CD4-positive, CD25-positive, alpha-beta regulatory T cell (primary cell): ENCODE data around the gene IFITM2. TPM values are rescaled to one million over a fixed set of nuclear protein-coding genes. Genes with fewer than 3 reads are reported as not detected.
"Not testable (repeated sequence)": the region's sequence is repeated elsewhere in the genome, so short reads cannot be mapped to it uniquely, and the experiment has no call there.

Experiments used
- ATAC-seq, 2 donors: fragments of 150-1000 bp; cut with Tn5 transposase; one replicate each; pipeline ENCODE4 v1.10.0; 2021; ENCODE audit warnings: low read depth in 2 of 2, moderate number of reproducible peaks in 2 of 2, moderate library complexity in 1 of 2
- DNase-seq, 3 donors: peaks; one replicate each; pipeline versions ENCODE4 v3.0.0 to v3.0.0-alpha.2; 2012 to 2022; ENCODE audit warnings: mixed read lengths in 1 of 3
- H3K27ac ChIP-seq: one replicate; pipeline ENCODE4 v1.7.0; 2013; ENCODE audit warnings: mild to moderate bottlenecking, low read length; ENCODE audit not compliant: insufficient read depth, poor library complexity, severe bottlenecking
- H3K27me3 ChIP-seq: one replicate; pipeline ENCODE4 v1.7.0; 2013; ENCODE audit warnings: low read length; ENCODE audit not compliant: control insufficient read depth, insufficient read depth
- H3K36me3 ChIP-seq: one replicate; pipeline ENCODE4 v1.7.0; 2013; ENCODE audit warnings: mild to moderate bottlenecking, low read length, moderate library complexity; ENCODE audit not compliant: control insufficient read depth, insufficient read depth
- H3K4me1 ChIP-seq: 2 replicates; pipeline ENCODE4 v1.7.0; 2013; ENCODE audit warnings: mild to moderate bottlenecking, low read length; ENCODE audit not compliant: insufficient read depth, control insufficient read depth, poor library complexity, severe bottlenecking
- H3K4me3 ChIP-seq: one replicate; pipeline ENCODE4 v1.7.0; 2013; ENCODE audit warnings: low read depth, mild to moderate bottlenecking, low read length, moderate library complexity
- H3K9me3 ChIP-seq, 2 experiments: 1 replicate in 1 of 2; 2 replicates in 1 of 2; pipeline ENCODE4 v1.7.0; 2013; ENCODE audit warnings: low read length in 2 of 2, mild to moderate bottlenecking in 1 of 2, moderate library complexity in 1 of 2; ENCODE audit not compliant: control insufficient read depth in 2 of 2
- H3K27ac Mint-ChIP-seq, 3 donors: one replicate each; pipeline ENCODE4 v1.8.0; 2020 to 2022; ENCODE audit warnings: mild to moderate bottlenecking in 3 of 3, mixed read lengths in 3 of 3, moderate library complexity in 2 of 3
- H3K27me3 Mint-ChIP-seq: one replicate; pipeline ENCODE4 v1.8.0; 2022; ENCODE audit warnings: mild to moderate bottlenecking, mixed read lengths
- H3K36me3 Mint-ChIP-seq: one replicate; pipeline ENCODE4 v1.8.0; 2020; ENCODE audit warnings: mixed read lengths
- H3K4me1 Mint-ChIP-seq, 4 donors: one replicate each; pipeline ENCODE4 v1.8.0; 2020 to 2022; ENCODE audit warnings: mixed read lengths in 4 of 4, mild to moderate bottlenecking in 1 of 4
- H3K4me3 Mint-ChIP-seq, 4 donors: one replicate each; pipeline ENCODE4 v1.8.0; 2020 to 2022; ENCODE audit warnings: mild to moderate bottlenecking in 4 of 4, mixed read lengths in 4 of 4, moderate library complexity in 3 of 4
- H3K9me3 Mint-ChIP-seq, 7 donors: one replicate each; pipeline ENCODE4 v1.8.0; 2020 to 2022; ENCODE audit warnings: mixed read lengths in 7 of 7, mild to moderate bottlenecking in 3 of 7, moderate library complexity in 2 of 7
- polyA plus RNA-seq, 4 donors: library from polyadenylated mRNA; unstranded; fragments of 300-500 nt; fragmentation: Illumina TruSeq; gene quantifications; one replicate each; pipeline ENCODE4 v1.2.3, GENCODE V29; 2021
- total RNA-seq: library from RNA; stranded (reverse); gene quantifications from one replicate; pipeline ENCODE4 v1.2.3, GENCODE V29; 2022

The IFITM2 gene
- total and polyA plus RNA-seq, 5 donors from 2014 or later: 376 to 2,097 (median 1,834) TPM

- not testable (repeated sequence) for H3K27me3 ChIP-seq, H3K9me3 ChIP-seq, H3K36me3 Mint-ChIP-seq, H3K9me3 Mint-ChIP-seq, DNase-seq, H3K36me3 ChIP-seq
- peaks cover 13% of the 10 kb centered on the region for H3K27me3 Mint-ChIP-seq
- H3K4me1 ChIP-seq: peaks cover 67% of the 10 kb centered on the region
- H3K4me3 Mint-ChIP-seq: peak overlapping the region; percentile 93 to 100 (median 98)
- ATAC-seq: peak; percentile 21 to 24
- peak overlapping the region; percentile 84 for H3K27ac ChIP-seq
- H3K4me1 Mint-ChIP-seq: peaks cover 7 to 62% (median 27%) of the 10 kb centered on the region in 4 donors
- peak overlapping the region; percentile 80 for H3K4me3 ChIP-seq
- peak overlapping the region; percentile 94 to 100 (median 97) for H3K27ac Mint-ChIP-seq
Measured at GRCh38 chr11:311013-311748, 3.6 kb downstream of the IFITM2 start.

GRCh38 chr11:312092-312816 is 4.6 kb downstream of the IFITM2 start:
- H3K27ac Mint-ChIP-seq: peak overlapping the region; percentile 97 to 100 (median 97)
- no peak for DNase-seq
- peaks cover 12% of the 10 kb centered on the region for H3K36me3 Mint-ChIP-seq
- Histone ChIP-seq H3K4me3 (peak overlapping the region; percentile 93), H3K9me3 (no peaks in the 10 kb centered on the region), H3K36me3 (no peaks in the 10 kb centered on the region), H3K4me1 (peaks cover 70% of the 10 kb centered on the region), H3K27ac (peak overlapping the region; percentile 84), H3K27me3 (no peaks in the 10 kb centered on the region)
- H3K9me3 Mint-ChIP-seq: peaks cover 0 to 1% (median 0%) of the 10 kb centered on the region in 7 donors
- ATAC-seq: no peak
- H3K4me3 Mint-ChIP-seq: peak overlapping the region; percentile 93 to 100 (median 98)
- H3K27me3 Mint-ChIP-seq: peaks cover 20% of the 10 kb centered on the region
- H3K4me1 Mint-ChIP-seq: peaks cover 10 to 64% (median 34%) of the 10 kb centered on the region in 4 donors

GRCh38 chr11:313304-313786 is 5.7 kb downstream of the IFITM2 start:
- Histone ChIP-seq H3K4me3 (peak overlapping the region; percentile 93), H3K27me3 (no peaks in the 10 kb centered on the region), H3K9me3 (no peaks in the 10 kb centered on the region), H3K27ac (peak overlapping the region; percentile 84), H3K4me1 (peaks cover 69% of the 10 kb centered on the region), H3K36me3 (no peaks in the 10 kb centered on the region)
- Mint-ChIP-seq H3K36me3 (peaks cover 12% of the 10 kb centered on the region), H3K27me3 (peaks cover 20% of the 10 kb centered on the region), H3K27ac (peak overlapping the region; percentile 97 to 100 (median 97)), H3K4me3 (peak overlapping the region; percentile 93 to 100 (median 98)), H3K9me3 (peaks cover 0 to 1% (median 0%) of the 10 kb centered on the region in 7 donors), H3K4me1 (peaks cover 13 to 59% (median 32%) of the 10 kb centered on the region in 4 donors)
- DNase-seq (no peak), ATAC-seq (no peak)

- H3K27ac Mint-ChIP-seq: peak within 1 kb of the TSS; percentile 97 to 100 (median 97)
- DNase-seq: peak in 2 of 3 donors; percentile 69 to 93
- Histone ChIP-seq H3K4me1 (peaks cover 66% of the 10 kb centered on the region), H3K27ac (peak within 1 kb of the TSS; percentile 84), H3K36me3 (no peaks in the 10 kb centered on the region), H3K4me3 (peak within 1 kb of the TSS; percentile 93), H3K27me3 (no peaks in the 10 kb centered on the region), H3K9me3 (no peaks in the 10 kb centered on the region)
- H3K36me3 Mint-ChIP-seq: peaks cover 12% of the 10 kb centered on the region
- H3K9me3 Mint-ChIP-seq: peaks cover 0 to 1% (median 0%) of the 10 kb centered on the region in 7 donors
- H3K27me3 Mint-ChIP-seq: peaks cover 20% of the 10 kb centered on the region
- H3K4me1 Mint-ChIP-seq: peaks cover 13 to 53% (median 29%) of the 10 kb centered on the region in 4 donors
- peak within 1 kb of the TSS; percentile 93 to 100 (median 98) for H3K4me3 Mint-ChIP-seq
- peak; percentile 57 to 61 for ATAC-seq
Measured at GRCh38 chr11:313787-314553, 6.4 kb downstream of the IFITM2 start, which contains the start of gene IFITM1. IFITM1 (plus strand) TSS chr11:314040; CDS start chr11:314171, 131 bp downstream.

GRCh38 chr11:314554-314875 is 6.9 kb downstream of the IFITM2 start:
- H3K9me3 ChIP-seq, H3K9me3 Mint-ChIP-seq, ATAC-seq, DNase-seq, H3K27me3 ChIP-seq, H3K36me3 ChIP-seq: not testable (repeated sequence)
- peaks cover 8 to 50% (median 24%) of the 10 kb centered on the region in 4 donors for H3K4me1 Mint-ChIP-seq
- peak overlapping the region; percentile 93 to 100 (median 98) for H3K4me3 Mint-ChIP-seq
- H3K27ac ChIP-seq: peak overlapping the region; percentile 84
- peak overlapping the region; percentile 93 for H3K4me3 ChIP-seq
- peaks cover 20% of the 10 kb centered on the region for H3K27me3 Mint-ChIP-seq
- peak overlapping the region; percentile 97 to 100 (median 97) for H3K27ac Mint-ChIP-seq
- peaks cover 63% of the 10 kb centered on the region for H3K4me1 ChIP-seq
- peaks cover 12% of the 10 kb centered on the region for H3K36me3 Mint-ChIP-seq

- H3K27ac ChIP-seq: peak overlapping the region; percentile 84
- H3K4me3 ChIP-seq: peak overlapping the region; percentile 93
- no peaks in the 10 kb centered on the region for H3K9me3 Mint-ChIP-seq
- no peaks in the 10 kb centered on the region for H3K27me3 ChIP-seq
- peaks cover 60% of the 10 kb centered on the region for H3K4me1 ChIP-seq
- no peaks in the 10 kb centered on the region for H3K9me3 ChIP-seq
- H3K4me1 Mint-ChIP-seq: peaks cover 6 to 51% (median 23%) of the 10 kb centered on the region in 4 donors
- DNase-seq: peak in 1 of 3 donors; percentile 34
- ATAC-seq: no peak
- peaks cover 20% of the 10 kb centered on the region for H3K27me3 Mint-ChIP-seq
- H3K27ac Mint-ChIP-seq: peak overlapping the region; percentile 97 to 100 (median 97)
- H3K36me3 Mint-ChIP-seq: peaks cover 12% of the 10 kb centered on the region
- no peaks in the 10 kb centered on the region for H3K36me3 ChIP-seq
- peak overlapping the region; percentile 93 to 100 (median 98) for H3K4me3 Mint-ChIP-seq
Measured at GRCh38 chr11:315051-315481, 7.5 kb downstream of the IFITM2 start.

GRCh38 chr11:315516-315994 is 7.9 kb downstream of the IFITM2 start:
- Histone ChIP-seq H3K9me3 (no peaks in the 10 kb centered on the region), H3K27me3 (no peaks in the 10 kb centered on the region), H3K4me1 (peaks cover 59% of the 10 kb centered on the region), H3K4me3 (peak overlapping the region; percentile 93), H3K27ac (peak overlapping the region; percentile 84), H3K36me3 (no peaks in the 10 kb centered on the region)
- peak overlapping the region; percentile 93 to 100 (median 98) for H3K4me3 Mint-ChIP-seq
- H3K36me3 Mint-ChIP-seq: peaks cover 12% of the 10 kb centered on the region
- H3K4me1 Mint-ChIP-seq: peaks cover 6 to 56% (median 25%) of the 10 kb centered on the region in 4 donors
- DNase-seq: no peak
- H3K27ac Mint-ChIP-seq: peak overlapping the region; percentile 97 to 100 (median 97)
- H3K9me3 Mint-ChIP-seq: no peaks in the 10 kb centered on the region
- no peak for ATAC-seq
- H3K27me3 Mint-ChIP-seq: peaks cover 20% of the 10 kb centered on the region
